Cardiac fibroblast (primary cell): ENCODE data around the gene MICB.

Experiments
- DNase-seq, 2 donors: peaks; one replicate each; pipeline versions ENCODE4 v3.0.0 to v3.0.0-alpha.2; 2010; ENCODE audit warnings: low read depth in 2 of 2
- H3K4me3 ChIP-seq, 2 donors: replicated peaks in 1 of 2; 1 replicate in 1 of 2; 2 replicates in 1 of 2; pipeline ENCODE4 v1.5.1; 2011; ENCODE audit warnings: low read depth in 2 of 2, low read length in 2 of 2, mild to moderate bottlenecking in 2 of 2, moderate library complexity in 1 of 2
- TF ChIP-seq, protein P1 (sequence below): IDR thresholded peaks from one replicate; pipeline ENCODE4 v1.5.1; 2011; ENCODE audit warnings: low read depth, mild to moderate bottlenecking, low read length, inconsistent platforms

The MICB gene

DNA sequence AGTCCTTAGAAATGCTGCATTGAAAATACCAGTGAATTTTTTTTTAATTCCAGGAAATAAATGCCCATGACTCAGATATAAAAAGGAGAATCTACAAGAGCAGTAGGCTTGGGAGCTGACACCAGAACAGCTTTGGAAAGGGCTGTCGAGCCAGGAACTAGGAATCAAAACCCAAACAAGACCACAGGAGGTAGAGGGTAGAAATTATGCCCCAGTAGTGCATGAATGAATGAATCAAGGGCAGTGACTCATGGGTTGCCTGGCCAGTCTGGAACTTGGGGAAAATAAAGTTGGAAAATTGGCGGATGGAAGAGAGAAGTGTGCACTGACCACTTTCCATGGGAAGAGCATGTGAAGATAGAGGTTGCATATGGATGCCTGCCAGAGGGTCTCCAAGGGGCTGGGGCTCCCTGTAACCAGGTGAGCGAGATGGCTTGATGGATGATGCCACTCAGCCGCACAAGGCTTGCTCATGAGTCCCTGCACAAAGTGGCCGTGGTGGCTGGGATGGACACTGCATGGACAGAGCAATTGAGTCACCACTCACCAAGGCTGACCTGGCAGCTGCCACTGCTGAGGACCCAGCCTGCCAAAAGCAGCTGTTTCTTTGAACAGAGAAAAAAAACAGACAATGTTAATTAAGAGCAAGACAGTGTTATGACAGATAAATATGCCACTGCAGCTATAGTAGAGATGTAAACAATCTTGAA, 15.7 kb downstream of the MICB start:
- H3K4me3 ChIP-seq, result no peak overlapping the region
- peak in 1 of 2 donors; percentile 38 for DNase-seq
- TF ChIP-seq, protein P1, sequence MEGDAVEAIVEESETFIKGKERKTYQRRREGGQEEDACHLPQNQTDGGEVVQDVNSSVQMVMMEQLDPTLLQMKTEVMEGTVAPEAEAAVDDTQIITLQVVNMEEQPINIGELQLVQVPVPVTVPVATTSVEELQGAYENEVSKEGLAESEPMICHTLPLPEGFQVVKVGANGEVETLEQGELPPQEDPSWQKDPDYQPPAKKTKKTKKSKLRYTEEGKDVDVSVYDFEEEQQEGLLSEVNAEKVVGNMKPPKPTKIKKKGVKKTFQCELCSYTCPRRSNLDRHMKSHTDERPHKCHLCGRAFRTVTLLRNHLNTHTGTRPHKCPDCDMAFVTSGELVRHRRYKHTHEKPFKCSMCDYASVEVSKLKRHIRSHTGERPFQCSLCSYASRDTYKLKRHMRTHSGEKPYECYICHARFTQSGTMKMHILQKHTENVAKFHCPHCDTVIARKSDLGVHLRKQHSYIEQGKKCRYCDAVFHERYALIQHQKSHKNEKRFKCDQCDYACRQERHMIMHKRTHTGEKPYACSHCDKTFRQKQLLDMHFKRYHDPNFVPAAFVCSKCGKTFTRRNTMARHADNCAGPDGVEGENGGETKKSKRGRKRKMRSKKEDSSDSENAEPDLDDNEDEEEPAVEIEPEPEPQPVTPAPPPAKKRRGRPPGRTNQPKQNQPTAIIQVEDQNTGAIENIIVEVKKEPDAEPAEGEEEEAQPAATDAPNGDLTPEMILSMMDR, result no peak

DNA sequence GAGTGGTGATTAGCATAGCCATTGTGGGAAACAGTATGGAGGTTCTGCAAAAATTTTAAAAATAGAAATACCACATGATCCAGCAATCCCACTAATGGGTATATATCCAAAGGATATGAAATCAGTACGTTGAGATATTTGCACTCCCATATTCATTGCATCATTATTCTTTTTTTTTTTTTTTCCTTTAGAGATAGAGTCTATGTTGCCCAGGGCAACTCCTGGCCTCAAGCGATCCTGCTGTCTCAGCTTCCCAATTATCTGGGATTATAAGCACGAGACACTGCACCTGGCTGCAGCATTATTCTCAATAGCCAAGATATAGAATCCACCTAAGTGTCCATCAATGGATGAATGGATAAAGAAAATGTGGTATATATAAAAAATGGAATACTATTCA, 23.9 kb downstream of the MICB start:
- DNase-seq, result no peak
- TF ChIP-seq, protein P1, result no peak

DNA sequence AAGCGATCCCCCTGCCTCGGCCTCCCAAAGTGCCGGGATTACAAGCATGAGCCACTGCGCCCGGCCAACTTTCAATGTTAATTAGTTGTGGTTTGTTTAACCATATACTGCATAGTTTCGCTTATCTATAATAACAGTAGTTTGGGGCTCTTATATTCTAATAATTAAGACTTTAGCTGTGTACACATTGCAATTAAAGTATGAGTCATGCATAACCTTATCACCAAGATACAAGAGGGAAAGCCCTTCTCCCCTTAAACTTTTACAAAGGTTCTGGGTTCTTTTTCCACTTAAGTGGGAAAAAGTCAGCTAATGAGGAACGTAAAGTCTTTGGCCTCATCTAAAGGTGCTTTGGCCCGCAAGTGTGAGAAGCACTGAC, 27.6 kb downstream of the MICB start:
- H3K4me3 ChIP-seq, result no peak overlapping the region
- DNase-seq, result no peak
- TF ChIP-seq, protein P1, result no peak

More for the DNA sequence above, 23.9 kb downstream of the MICB start:
- H3K4me3 ChIP-seq, result no peak overlapping the region

DNA sequence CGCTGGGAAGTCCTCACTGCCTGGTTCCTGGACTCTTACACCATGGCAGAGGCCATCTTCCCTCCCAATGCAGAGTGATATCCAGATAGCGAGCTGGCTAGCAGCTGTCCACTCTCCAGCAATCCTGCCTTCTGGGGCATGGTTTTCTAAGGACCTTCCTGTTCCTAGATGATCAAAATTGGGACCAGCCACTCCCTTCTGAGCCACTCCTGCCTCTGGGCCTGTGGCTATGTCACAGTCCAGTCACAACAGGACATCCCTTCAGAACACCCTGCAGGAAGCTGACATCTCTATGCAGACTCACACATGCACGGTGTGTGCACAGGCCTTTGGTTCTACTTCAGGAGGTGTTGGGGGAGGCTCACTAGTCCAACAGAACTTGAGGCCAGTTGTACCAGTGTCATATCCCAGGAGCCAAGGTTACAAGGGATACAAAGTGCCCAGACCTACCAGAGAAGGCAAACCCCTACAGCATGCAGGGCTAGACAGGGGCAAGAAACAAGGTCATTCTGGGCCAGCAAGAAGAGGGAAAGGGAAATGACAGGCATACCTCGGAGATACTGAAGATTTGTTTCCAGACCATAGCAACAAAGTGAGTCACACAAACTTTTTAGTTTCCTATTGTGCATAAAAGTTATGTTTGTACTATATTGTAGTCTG, 28.1 kb downstream of the MICB start:
- TF ChIP-seq, protein P1, result no peak
- peak; percentile 72 to 79 for DNase-seq
- H3K4me3 ChIP-seq, result no peak overlapping the region

DNA sequence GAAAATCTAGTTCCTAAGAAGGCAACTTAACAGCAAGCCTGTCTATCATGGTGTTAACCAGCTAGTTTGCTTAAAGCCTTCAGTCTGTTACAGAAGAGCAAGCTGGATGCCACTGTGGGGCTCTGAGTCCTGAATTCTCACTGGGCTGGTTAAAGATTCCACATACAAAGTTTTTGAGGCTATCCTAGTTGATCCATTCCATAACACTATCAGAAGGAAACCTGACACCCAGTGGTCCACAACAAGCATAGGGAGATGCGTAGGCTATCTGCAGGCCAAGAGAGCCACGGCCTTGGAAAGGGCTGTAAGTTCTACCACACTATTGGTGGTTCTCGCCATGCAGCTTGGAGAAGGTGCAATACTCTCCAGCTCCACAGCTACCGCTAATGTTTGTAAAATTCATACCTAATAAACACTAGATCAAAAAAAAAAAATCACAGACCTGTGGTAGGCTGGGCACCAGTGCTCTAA, 30.4 kb downstream of the MICB start:
- no peak overlapping the region for H3K4me3 ChIP-seq
- DNase-seq, result no peak
- TF ChIP-seq, protein P1, result no peak

DNA sequence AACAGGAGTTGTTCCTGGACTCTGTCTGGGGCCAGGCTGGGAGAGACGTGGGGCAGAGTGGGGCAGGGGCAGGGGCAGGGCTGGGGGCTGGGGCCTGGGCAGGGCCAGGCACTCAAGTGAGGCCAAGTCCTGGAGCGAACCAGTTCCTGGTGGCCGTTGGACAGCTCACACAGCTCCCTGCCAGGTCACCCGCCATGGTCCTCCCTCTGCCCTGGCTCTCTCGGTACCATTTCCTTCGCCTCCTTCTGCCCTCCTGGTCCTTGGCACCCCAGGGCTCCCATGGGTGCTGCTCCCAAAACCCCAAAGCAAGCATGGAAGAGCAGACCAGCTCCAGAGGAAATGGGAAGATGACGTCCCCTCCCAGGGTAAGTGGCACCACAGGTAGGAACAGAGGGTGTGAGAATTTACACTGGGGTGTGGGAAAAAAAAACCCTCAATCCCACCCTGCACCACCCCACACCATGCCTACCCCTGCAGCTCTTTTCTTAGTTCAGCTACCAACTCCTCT, 30.9 kb downstream of the MICB start, which contains the start of gene MCCD1:
MCCD1 (plus strand) TSS at position 142 of the 508 bp plus-strand sequence; CDS start at position 195, 53 bp downstream.
- H3K4me3 ChIP-seq, result no peak within 1 kb of the TSS

More for the DNA sequence above, 30.9 kb downstream of the MICB start, which contains the start of gene MCCD1:
- DNase-seq, result no peak
- TF ChIP-seq, protein P1, result no peak
